Peyer's patch (tissue), 4 donors: ENCODE results near the gene FANCE. TPM values are rescaled to one million over a fixed set of nuclear protein-coding genes. Genes with fewer than 3 reads are reported as not detected.

Source experiments
- DNase-seq, 3 donors: peaks; one replicate each; pipeline ENCODE4 v3.0.0-alpha.2; 2017 to 2019
- H3K27ac ChIP-seq, 4 donors: fragments of 200-600 bp; sonication (generic); one replicate each; pipeline ENCODE4 v1.5.1; 2016 to 2019
- H3K27me3 ChIP-seq, 2 donors: fragments of 200-600 bp; sonication (generic); one replicate each; pipeline ENCODE4 v1.5.1; 2019
- H3K36me3 ChIP-seq, 3 donors: fragments of 200-600 bp; sonication (generic); one replicate each; pipeline ENCODE4 v1.5.1; 2016 to 2019
- H3K4me1 ChIP-seq, 4 donors: fragments of 200-600 bp; sonication (generic); one replicate each; pipeline ENCODE4 v1.5.1; 2016 to 2019
- H3K4me3 ChIP-seq, 4 donors: fragments of 200-600 bp; sonication (generic); 1 replicate in 3 of 4; 2 replicates in 1 of 4; pipeline ENCODE4 v1.5.1; 2016 to 2019; ENCODE audit warnings: mild to moderate bottlenecking in 1 of 4
- H3K9me3 ChIP-seq, 4 donors: fragments of 200-600 bp; sonication (generic); one replicate each; pipeline ENCODE4 v1.5.1; 2016 to 2019; ENCODE audit warnings: mild to moderate bottlenecking in 1 of 4
- POLR2A ChIP-seq, 2 donors: fragments of 450-650 bp; IDR thresholded peaks; one replicate each; pipeline ENCODE4 v1.5.1; 2017; ENCODE audit warnings: antibody characterized with exemption in 2 of 2, mild to moderate bottlenecking in 2 of 2, moderate library complexity in 2 of 2
- total RNA-seq, 4 donors: library from RNA; depleted of rRNA; stranded (reverse); fragments of >200 nt; gene quantifications; one replicate each; pipeline ENCODE4 v1.1.0, GENCODE V29; 2016
- TF ChIP-seq, protein P1 (sequence below), 6 experiments: fragments of 450-650 bp in 4 of 6; fragments of 200-600 bp in 2 of 6; sonication (generic) in 1 of 6; IDR thresholded peaks; one replicate each; pipeline ENCODE4 v1.5.1; 2017 to 2019; ENCODE audit warnings: antibody characterized with exemption in 6 of 6, mild to moderate bottlenecking in 3 of 6, moderate library complexity in 1 of 6

The FANCE gene
- total RNA-seq, 4 donors from 2014 or later: 1.8 to 7.4 (median 4.2) TPM

DNA sequence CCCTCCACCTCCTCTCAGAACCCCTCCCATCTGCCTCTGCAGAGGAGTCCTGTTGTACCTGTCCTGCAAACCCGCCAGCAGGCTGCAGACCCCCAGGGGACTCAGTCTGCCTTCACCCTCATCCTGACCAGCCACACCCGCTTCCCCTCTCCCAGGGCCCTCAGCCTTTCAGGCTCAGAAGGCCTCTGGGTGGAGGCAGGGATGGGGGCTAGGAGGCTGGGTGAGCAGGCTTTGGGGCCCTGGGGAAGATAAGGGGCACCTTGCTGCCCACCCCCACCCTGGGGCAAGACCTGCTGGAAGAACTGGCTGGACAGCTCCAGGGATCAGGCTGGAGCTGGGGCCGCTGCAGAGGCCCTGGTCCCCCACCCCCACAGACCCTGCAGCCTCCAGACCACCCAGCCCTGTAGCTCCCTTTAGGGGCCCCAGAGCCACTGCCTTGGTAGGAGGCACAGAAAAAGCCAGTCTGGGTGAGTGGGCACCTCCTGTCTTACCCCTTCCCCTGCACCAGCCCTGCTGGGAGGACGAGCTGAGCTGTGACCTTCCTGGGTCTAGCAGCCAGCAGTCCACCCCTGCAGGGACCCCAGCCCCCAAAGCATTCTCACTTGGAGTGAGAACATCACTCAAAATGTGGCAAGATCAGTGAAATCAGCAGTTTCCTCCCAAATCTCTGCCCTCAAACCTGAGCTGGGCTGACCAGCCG lies 39.6 kb downstream of the FANCE start:
- H3K9me3 ChIP-seq: no peaks in the 10 kb centered on the region
- DNase-seq: peak in 1 of 3 donors; percentile 44
- H3K36me3 ChIP-seq: no peaks in the 10 kb centered on the region
- H3K4me3 ChIP-seq: peak overlapping the region in 1 of 4 donors; percentile 5
- H3K27ac ChIP-seq: peak overlapping the region in 3 of 4 donors; percentile 46 to 84 (median 69)
- peaks cover under 1 to 68% (median 4%) of the 10 kb centered on the region in 4 donors for H3K4me1 ChIP-seq
- H3K27me3 ChIP-seq: no peaks in the 10 kb centered on the region
- TF ChIP-seq, protein P1, sequence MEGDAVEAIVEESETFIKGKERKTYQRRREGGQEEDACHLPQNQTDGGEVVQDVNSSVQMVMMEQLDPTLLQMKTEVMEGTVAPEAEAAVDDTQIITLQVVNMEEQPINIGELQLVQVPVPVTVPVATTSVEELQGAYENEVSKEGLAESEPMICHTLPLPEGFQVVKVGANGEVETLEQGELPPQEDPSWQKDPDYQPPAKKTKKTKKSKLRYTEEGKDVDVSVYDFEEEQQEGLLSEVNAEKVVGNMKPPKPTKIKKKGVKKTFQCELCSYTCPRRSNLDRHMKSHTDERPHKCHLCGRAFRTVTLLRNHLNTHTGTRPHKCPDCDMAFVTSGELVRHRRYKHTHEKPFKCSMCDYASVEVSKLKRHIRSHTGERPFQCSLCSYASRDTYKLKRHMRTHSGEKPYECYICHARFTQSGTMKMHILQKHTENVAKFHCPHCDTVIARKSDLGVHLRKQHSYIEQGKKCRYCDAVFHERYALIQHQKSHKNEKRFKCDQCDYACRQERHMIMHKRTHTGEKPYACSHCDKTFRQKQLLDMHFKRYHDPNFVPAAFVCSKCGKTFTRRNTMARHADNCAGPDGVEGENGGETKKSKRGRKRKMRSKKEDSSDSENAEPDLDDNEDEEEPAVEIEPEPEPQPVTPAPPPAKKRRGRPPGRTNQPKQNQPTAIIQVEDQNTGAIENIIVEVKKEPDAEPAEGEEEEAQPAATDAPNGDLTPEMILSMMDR (IDR thresholded peaks at IDR 0.05): no peak
- no peak for TF ChIP-seq POLR2A (IDR thresholded peaks at IDR 0.05)

DNA sequence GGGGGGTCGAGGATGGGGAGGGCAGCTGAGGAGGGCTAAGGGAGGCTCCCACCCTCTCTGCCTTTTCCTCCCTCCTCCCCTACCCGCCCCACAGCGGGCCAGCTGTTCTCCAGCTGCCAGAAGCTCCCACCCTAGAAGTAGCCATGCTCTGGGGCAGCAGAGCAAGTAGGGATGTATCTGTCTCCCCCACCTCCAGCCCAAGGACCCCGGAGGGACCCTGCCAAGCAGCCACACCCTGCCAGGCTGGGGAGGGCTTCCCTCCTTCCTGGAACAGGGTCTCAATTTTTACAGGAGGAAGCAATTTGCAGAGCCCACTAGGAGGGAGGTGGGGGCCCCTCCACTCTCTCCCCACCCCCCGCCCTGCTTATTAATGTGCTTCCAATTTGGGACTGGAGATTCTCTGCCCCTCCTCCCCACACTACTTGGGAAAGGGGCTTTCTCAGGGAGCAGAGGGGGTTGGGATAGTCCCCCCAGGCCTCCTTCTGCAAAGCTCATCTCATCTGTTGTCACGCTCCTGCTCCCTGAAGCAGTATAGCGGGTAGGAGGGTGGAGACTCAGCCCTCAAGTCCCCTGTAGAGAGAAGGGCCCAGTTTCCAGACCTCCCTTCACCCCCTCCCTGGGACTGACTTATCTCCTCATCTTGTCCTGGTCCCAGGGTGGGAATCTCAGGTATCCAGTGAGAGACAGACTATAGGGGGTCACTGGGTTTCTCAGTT lies 40.3 kb downstream of the FANCE start:
- Histone ChIP-seq H3K9me3 (no peaks in the 10 kb centered on the region), H3K4me1 (peaks cover 0 to 62% (median 5%) of the 10 kb centered on the region in 4 donors), H3K4me3 (peak overlapping the region in 1 of 4 donors; percentile 5), H3K27me3 (no peaks in the 10 kb centered on the region), H3K36me3 (no peaks in the 10 kb centered on the region), H3K27ac (peak overlapping the region in 3 of 4 donors; percentile 46 to 84 (median 69))
- peak in 1 of 3 donors; percentile 46 for DNase-seq
- TF ChIP-seq, protein P1 (IDR thresholded peaks at IDR 0.05): no peak
- TF ChIP-seq POLR2A (IDR thresholded peaks at IDR 0.05): no peak

DNA sequence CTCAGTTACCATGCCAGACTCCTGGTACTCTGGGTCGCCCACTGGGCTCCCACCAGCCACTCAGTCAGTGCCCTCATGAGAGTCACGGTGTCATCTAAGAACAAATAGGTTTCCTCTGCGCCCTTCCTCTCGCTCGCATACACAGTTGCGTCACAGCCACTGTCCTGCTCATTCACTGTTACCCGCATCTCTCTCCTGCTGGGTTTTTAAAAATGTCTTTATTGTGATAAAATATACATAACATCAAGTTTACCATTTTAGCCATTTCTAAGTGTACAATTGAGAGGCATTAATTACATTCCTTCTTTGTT lies 40.8 kb downstream of the FANCE start:
- DNase-seq: no peak
- Histone ChIP-seq H3K27me3 (no peaks in the 10 kb centered on the region), H3K4me3 (no peak overlapping the region), H3K36me3 (no peaks in the 10 kb centered on the region), H3K4me1 (peaks cover 0 to 60% (median 6%) of the 10 kb centered on the region in 4 donors), H3K9me3 (no peaks in the 10 kb centered on the region), H3K27ac (peak overlapping the region in 2 of 4 donors; percentile 69 to 84)
- TF ChIP-seq, protein P1 (IDR thresholded peaks at IDR 0.05): no peak
- TF ChIP-seq POLR2A (IDR thresholded peaks at IDR 0.05): no peak

DNA sequence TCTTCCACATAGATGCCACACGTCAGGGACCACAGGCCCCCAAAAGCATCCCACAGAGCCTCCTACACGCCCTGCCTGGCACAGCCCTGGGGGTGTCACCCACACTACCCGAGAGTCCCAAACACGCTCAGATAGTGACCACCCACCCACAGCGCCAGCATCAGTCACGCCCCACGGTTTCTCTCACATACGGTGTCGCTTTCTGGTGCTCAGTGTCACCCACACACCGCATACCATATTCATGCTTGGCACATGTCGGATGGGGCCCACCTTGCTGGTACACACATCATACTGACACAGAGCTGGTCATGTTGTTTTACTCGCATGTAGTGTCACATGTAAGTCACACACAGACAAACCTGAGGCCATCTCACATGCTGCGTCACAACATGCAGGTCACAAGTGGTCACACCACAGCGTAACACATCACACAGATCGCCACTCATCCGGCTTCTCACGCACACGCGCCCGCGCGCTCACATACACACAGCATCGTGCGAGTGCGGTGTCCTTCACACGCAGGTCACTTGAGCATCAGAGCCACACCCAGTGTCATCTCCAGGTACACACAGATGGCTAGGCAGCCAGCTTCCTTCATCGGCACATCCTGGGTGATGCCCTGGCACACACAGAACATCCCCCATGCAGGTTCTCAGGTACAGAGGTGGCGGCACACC lies 41.3 kb downstream of the FANCE start:
- Histone ChIP-seq H3K36me3 (no peaks in the 10 kb centered on the region), H3K9me3 (no peaks in the 10 kb centered on the region), H3K4me3 (no peak overlapping the region), H3K27me3 (no peaks in the 10 kb centered on the region), H3K4me1 (peaks cover 0 to 60% (median 8%) of the 10 kb centered on the region in 4 donors), H3K27ac (peak overlapping the region; percentile 27 to 98 (median 56))
- DNase-seq: peak in 1 of 3 donors; percentile 46
- TF ChIP-seq, protein P1 (IDR thresholded peaks at IDR 0.05): no peak
- TF ChIP-seq POLR2A (IDR thresholded peaks at IDR 0.05): no peak

DNA sequence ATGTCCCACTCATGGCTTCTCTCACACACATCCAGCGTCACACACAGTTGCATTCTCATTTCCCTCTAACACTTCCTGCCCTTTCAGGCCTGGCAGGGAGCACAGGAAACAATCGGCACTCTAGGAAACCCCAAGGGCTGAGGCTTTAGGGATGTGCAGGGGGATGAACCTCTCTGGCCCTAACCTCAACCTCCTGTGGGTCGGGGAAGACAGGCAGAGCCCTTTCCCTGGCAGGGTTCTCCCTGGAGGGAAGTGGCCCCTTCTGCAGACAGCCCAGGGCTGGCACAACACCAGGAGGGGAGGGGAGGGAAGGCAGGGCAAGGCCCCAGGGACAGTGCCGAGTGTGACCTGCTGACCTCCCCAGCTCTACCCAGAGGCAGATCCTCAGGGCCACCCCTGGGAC lies 42.0 kb downstream of the FANCE start:
- peak in 1 of 3 donors; percentile 47 for DNase-seq
- H3K27me3 ChIP-seq: no peaks in the 10 kb centered on the region
- no peaks in the 10 kb centered on the region for H3K36me3 ChIP-seq
- peak overlapping the region in 1 of 4 donors; percentile 96 for H3K4me3 ChIP-seq
- peak overlapping the region in 3 of 4 donors; percentile 42 to 98 (median 69) for H3K27ac ChIP-seq
- TF ChIP-seq, protein P1 (IDR thresholded peaks at IDR 0.05): no peak
- no peak for TF ChIP-seq POLR2A (IDR thresholded peaks at IDR 0.05)
- H3K9me3 ChIP-seq: no peaks in the 10 kb centered on the region
- H3K4me1 ChIP-seq: peaks cover 0 to 57% (median 8%) of the 10 kb centered on the region in 4 donors
